K562 (cell line): ENCODE results near the gene CA7. TPM values are rescaled to one million over a fixed set of nuclear protein-coding genes. Genes with fewer than 3 reads are reported as not detected.

Experiments
- ARID2 ChIP-seq: fragments of 450-650 bp; IDR thresholded peaks from 2 replicates; pipeline ENCODE4 v1.6.1; 2017; ENCODE audit warnings: antibody characterized with exemption, mild to moderate bottlenecking
- CXXC5 ChIP-seq: fragments of 250-450 bp; sonication (Bioruptor Pico); IDR thresholded peaks from 2 replicates; pipeline ENCODE4 v1.8.0; 2022; ENCODE audit warnings: inconsistent platforms, mild to moderate bottlenecking, moderate library complexity
- DEAF1 ChIP-seq: fragments of 450-650 bp; formaldehyde crosslinking; IDR thresholded peaks from 2 replicates; pipeline ENCODE4 v1.4.0; 2020; ENCODE audit warnings: mild to moderate bottlenecking, moderate library complexity
- GMEB1 ChIP-seq: fragments of 250-450 bp; sonication (Bioruptor Pico); IDR thresholded peaks from 2 replicates; pipeline ENCODE4 v1.4.0; 2020; ENCODE audit warnings: mild to moderate bottlenecking
- REST ChIP-seq, 2 experiments: fragments of 450-650 bp; formaldehyde crosslinking in 1 of 2; IDR thresholded peaks; 2 replicates each; pipeline versions ENCODE4 v1.4.0 to v1.6.1; 2014 to 2020; ENCODE audit warnings: mild to moderate bottlenecking in 2 of 2, borderline replicate concordance in 1 of 2, low read depth in 1 of 2
- SRSF9 ChIP-seq: fragments of 200-400 bp; formaldehyde crosslinking; IDR thresholded peaks from 2 replicates; pipeline ENCODE4 v1.6.1; 2017; ENCODE audit warnings: low read depth, low read length, borderline replicate concordance
- ZBTB2 ChIP-seq: fragments of 450-650 bp; IDR thresholded peaks from 2 replicates; pipeline ENCODE4 v1.6.1; 2016; ENCODE audit warnings: antibody characterized with exemption
- ZMIZ1 ChIP-seq, 2 experiments: fragments of 150-350 bp in 1 of 2; IDR thresholded peaks; 2 replicates each; pipeline ENCODE4 v1.6.1; 2012 to 2016; ENCODE audit warnings: low read depth in 2 of 2, low read length in 2 of 2, mild to moderate bottlenecking in 1 of 2, moderate library complexity in 1 of 2
- polyA plus RNA-seq, 8 experiments: library from polyadenylated mRNA; depleted of rRNA in 4 of 8; stranded (reverse) in 5 of 8; unstranded in 3 of 8; fragments of >200 nt; fragmentation: Nextera tagmentation in 2 of 8; fragmentation: Illumina TruSeq in 1 of 8; extraction: Ambion mirVana in 2 of 8; extraction: Trizol in 1 of 8; gene quantifications; 2 replicates each; pipeline versions ENCODE4 v1.2.1 to v1.2.3, GENCODE V29; 2011 to 2014; ENCODE audit warnings: inconsistent platforms in 1 of 8, missing spikeins in 1 of 8
- total RNA-seq, 7 experiments: library from RNA; depleted of rRNA in 6 of 7; stranded (reverse); fragments of >200 nt in 6 of 7; fragmentation: Illumina TruSeq in 2 of 7; extraction: Trizol in 2 of 7; gene quantifications; 2 replicates each; pipeline versions ENCODE4 v1.2.1 to v1.2.3, GENCODE V29; 2011 to 2021; ENCODE audit warnings: low replicate concordance in 1 of 7

CA7 gene
- total and polyA plus RNA-seq, 9 of the 15 experiments (the other 6 are each of a cell fraction or from before 2014, with no cell fraction given) = 0.03 to 0.07 (median 0.05) TPM; not detected in 5

- TF ChIP-seq GMEB1 (no peak), ARID2 (peak; percentile 91), SRSF9 (no peak), DEAF1 (CRISPR knock-in tag) (peak; percentile 95), REST (IDR thresholded peaks at IDR 0.05; ENCODE audit: borderline replicate concordance) (peak; percentile 89), REST (CRISPR knock-in tag; IDR thresholded peaks at IDR 0.05; ENCODE audit: low read depth) (no peak), ZMIZ1 (IDR thresholded peaks at IDR 0.05; ENCODE audit: low read depth in 2 of 2, low read length in 2 of 2) (peak in 1 of 2 experiments; percentile 40; a peak in 1 of 4 replicates), ZBTB2 (0 out of 2 replicates have a peak, but pooled peaks have one; percentile 37), CXXC5 (CRISPR knock-in tag) (no peak)
Measured at GRCh38 chr16:66894948-66895688, 50.9 kb downstream of the CA7 start (continued).
